H1 (cell line): ENCODE data around the gene ZNF48. TPM values are rescaled to one million over a fixed set of nuclear protein-coding genes. Genes with fewer than 3 reads are reported as not detected.

Experiments used
- CEBPB ChIP-seq: IDR thresholded peaks from 2 replicates; pipeline ENCODE4 v1.6.1; 2012; ENCODE audit warnings: low read depth, low read length
- CHD1 ChIP-seq: IDR thresholded peaks from 2 replicates; pipeline ENCODE4 v1.6.1; 2012; ENCODE audit warnings: low read depth, low read length, improper control_type of control experiment
- CHD2 ChIP-seq: IDR thresholded peaks from 2 replicates; pipeline ENCODE4 v1.6.1; 2012; ENCODE audit warnings: low read length, improper control_type of control experiment
- CREB1 ChIP-seq: IDR thresholded peaks from 2 replicates; pipeline ENCODE4 v1.6.1; 2012; ENCODE audit warnings: inconsistent platforms
- EZH2 ChIP-seq: fragments of 200-600 bp; sonication (generic); IDR thresholded peaks from 2 replicates; pipeline ENCODE4 v1.7.1; 2012; ENCODE audit warnings: low read depth, mild to moderate bottlenecking, moderate library complexity, low read length, inconsistent platforms; ENCODE audit not compliant: severe bottlenecking
- GABPA ChIP-seq: IDR thresholded peaks from 2 replicates; pipeline ENCODE4 v1.6.1; 2011; ENCODE audit warnings: mild to moderate bottlenecking, low read length, moderate library complexity, borderline replicate concordance; ENCODE audit not compliant: insufficient read depth
- JUN ChIP-seq: IDR thresholded peaks from 2 replicates; pipeline ENCODE4 v1.6.1; 2011; ENCODE audit warnings: low read depth, mild to moderate bottlenecking, improper control_type of control experiment, low read length
- NANOG ChIP-seq: IDR thresholded peaks from 2 replicates; pipeline ENCODE4 v1.6.1; 2011; ENCODE audit warnings: low read length, low read depth, mild to moderate bottlenecking, inconsistent platforms; ENCODE audit not compliant: insufficient read depth, poor library complexity, severe bottlenecking
- RNF2 ChIP-seq: fragments of 200-900, 300-1000 bp; sonication (generic); IDR thresholded peaks from 2 replicates; pipeline ENCODE4 v1.7.1; 2016; ENCODE audit warnings: borderline replicate concordance, low read depth, mild to moderate bottlenecking, antibody characterized with exemption, low read length; ENCODE audit not compliant: poor library complexity, severe bottlenecking; ENCODE audit errors: missing control alignments
- SP2 ChIP-seq: IDR thresholded peaks from 2 replicates; pipeline ENCODE4 v1.6.1; 2012; ENCODE audit warnings: mild to moderate bottlenecking, low read length, inconsistent platforms
- SP4 ChIP-seq: IDR thresholded peaks from 2 replicates; pipeline ENCODE4 v1.6.1; 2012; ENCODE audit warnings: low read length, inconsistent platforms
- TBP ChIP-seq: IDR thresholded peaks from 2 replicates; pipeline ENCODE4 v1.6.1; 2011; ENCODE audit warnings: low read depth, low read length, improper control_type of control experiment
- ZNF274 ChIP-seq: IDR thresholded peaks from 2 replicates; pipeline ENCODE4 v1.7.0; 2012; ENCODE audit warnings: low read length, borderline replicate concordance; ENCODE audit errors: extremely low read depth
- polyA plus RNA-seq, 7 experiments: library from polyadenylated mRNA; depleted of rRNA in 3 of 7; stranded (reverse) in 5 of 7; unstranded in 2 of 7; fragments of >200 nt in 5 of 7; fragments of 200-250 nt in 2 of 7; gene quantifications; 1 replicate in 5 of 7; 2 replicates in 1 of 7; 4 replicates in 1 of 7; pipeline versions ENCODE4 v1.2.1 to v1.2.3, GENCODE V29; 2011 to 2013; ENCODE audit warnings: missing spikeins in 2 of 7, mixed read lengths in 2 of 7
- total RNA-seq: library from RNA; stranded (reverse); fragmentation: NEBNext Ultra II Directional; extraction: Animal tissue kit (Norgen Biotek cat#: 25700); gene quantifications from 2 replicates; pipeline ENCODE4 v1.2.1, GENCODE V29; 2021

Gene ZNF48
- total and polyA plus RNA-seq, 2 of the 8 experiments (the other 6 are each of a cell fraction or from before 2014, with no cell fraction given) = 30.4 to 41.2 TPM

GRCh38 chr16:30351586-30352419, 43.4 kb upstream of the ZNF48 start (continued):
- TF ChIP-seq CHD1 (no peak), CREB1 (no peak), SP2 (no peak), JUN (no peak), TBP (no peak), CEBPB (no peak), NANOG (no peak), SP4 (no peak), GABPA (no peak), CHD2 (no peak), RNF2 (no peak), EZH2 (no peak), ZNF274 (no peak)
